HG03108 (cell line): ENCODE measurements around the gene PWWP2B.

Experiments used
- ATAC-seq: cut with Tn5 transposase; IDR thresholded peaks from one replicate; pipeline ENCODE4 v1.9.1; 2021; ENCODE audit warnings: moderate library complexity; ENCODE audit not compliant: unreplicated experiment

The PWWP2B gene

GRCh38 chr10:132363376-132363775 is 33.6 kb upstream of the PWWP2B start:
- ATAC-seq, result no peak

DNA sequence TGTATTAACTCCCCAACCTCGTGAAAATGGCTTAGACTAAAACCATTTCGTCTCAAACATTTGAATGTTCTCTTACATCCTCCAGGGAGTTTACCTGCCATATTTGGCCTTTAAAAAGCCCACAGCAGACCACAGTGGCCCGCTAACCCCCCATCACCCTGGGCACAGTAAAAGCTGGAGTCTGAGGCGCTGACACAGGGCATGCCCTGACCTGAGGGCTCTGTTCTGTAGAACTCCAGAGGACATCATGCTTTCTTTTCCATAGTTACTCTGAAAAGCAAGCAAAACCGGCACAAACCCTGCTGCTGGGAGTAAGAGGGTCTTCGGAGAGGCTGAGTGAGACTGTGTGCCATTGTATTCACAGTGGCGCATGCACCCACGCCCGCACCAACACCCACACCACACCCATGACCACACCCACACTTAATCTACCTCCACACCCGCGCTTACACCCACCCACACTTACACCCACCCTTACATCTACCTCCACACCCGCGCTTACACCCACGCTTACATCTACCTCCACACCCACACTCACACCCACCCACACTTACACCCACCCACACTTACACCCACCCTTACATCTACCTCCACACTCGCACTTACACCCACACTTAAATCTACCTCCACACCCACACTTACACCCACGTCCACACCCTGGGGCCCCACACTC is 32.9 kb upstream of the PWWP2B start:
- no peak for ATAC-seq

DNA sequence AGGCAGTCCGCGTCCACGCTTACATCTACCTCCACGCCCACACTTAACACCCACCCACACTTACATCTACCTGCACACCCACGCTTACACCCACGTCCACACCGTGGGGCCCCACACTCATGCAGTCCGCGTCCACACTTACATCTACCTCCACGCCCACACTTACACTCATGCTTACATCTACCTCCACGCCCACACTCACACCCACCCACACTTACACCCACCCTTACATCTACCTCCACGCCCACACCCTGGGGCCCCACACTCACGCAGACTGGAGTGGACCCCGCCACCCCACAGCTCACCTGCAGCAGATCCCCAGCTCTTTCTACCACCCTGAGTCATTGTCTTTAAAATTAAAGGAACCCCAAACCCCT is 32.4 kb upstream of the PWWP2B start:
- no peak for ATAC-seq

- ATAC-seq, result no peak
Observed at GRCh38 chr10:132365102-132365501, 31.9 kb upstream of the PWWP2B start.

- ATAC-seq, result no peak
Observed at GRCh38 chr10:132366006-132366405, 31.0 kb upstream of the PWWP2B start.

DNA sequence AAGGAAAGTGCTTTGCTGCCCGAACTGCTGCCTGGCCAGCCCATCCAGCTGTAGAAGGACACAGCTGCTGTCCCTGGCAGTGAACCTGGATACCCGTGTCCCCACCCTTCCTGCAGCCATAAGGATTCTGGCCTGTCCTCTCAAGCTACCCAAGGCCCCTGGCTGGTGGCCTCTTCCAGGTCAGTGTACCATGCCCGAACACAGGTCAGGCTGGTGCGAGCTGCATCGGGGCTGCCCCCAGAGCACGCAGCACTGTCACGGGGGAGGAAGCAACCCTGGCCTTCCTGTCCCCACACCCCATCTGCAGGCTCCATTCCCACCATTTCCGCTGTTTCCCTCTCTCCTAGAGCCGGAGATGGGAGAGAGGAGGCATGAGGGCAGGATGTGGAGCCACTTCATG is 30.5 kb upstream of the PWWP2B start:
- no peak for ATAC-seq

GRCh38 chr10:132368391-132368790 is 28.6 kb upstream of the PWWP2B start:
- no peak for ATAC-seq

DNA sequence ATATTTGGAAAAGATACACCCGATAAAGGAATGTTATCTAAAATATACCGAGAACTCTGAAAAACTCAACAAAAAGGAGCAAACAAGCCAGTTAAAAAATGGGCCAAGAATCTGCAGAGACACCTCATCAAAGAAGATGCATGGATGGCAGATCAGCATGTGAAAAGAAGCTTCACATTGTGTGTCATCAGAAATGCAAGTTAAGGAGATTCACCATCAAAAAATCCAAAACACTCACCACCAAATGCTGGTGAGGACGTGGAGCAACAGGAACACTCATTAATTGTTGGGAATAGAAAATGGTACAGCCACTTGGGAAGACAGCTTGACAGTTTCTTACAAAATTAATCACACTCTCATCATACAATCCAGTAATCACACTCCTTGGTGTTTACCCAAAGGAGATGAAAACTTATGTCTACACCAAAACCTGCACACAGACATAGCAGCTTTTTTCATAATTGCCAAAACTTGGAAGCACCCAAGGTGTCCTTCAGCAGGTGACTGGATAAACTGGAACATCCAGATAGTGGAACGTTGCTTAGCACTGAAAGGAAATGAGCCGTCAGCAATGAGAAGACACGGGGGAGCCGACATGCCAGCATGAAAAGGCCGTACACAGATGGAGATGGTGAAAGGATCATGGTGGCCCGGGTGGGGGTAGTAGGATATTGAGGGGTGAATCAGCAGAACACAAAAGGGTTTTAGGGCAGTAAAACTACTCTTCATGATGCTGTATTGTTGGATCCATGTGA is 27.9 kb upstream of the PWWP2B start:
- ATAC-seq, result no peak

DNA sequence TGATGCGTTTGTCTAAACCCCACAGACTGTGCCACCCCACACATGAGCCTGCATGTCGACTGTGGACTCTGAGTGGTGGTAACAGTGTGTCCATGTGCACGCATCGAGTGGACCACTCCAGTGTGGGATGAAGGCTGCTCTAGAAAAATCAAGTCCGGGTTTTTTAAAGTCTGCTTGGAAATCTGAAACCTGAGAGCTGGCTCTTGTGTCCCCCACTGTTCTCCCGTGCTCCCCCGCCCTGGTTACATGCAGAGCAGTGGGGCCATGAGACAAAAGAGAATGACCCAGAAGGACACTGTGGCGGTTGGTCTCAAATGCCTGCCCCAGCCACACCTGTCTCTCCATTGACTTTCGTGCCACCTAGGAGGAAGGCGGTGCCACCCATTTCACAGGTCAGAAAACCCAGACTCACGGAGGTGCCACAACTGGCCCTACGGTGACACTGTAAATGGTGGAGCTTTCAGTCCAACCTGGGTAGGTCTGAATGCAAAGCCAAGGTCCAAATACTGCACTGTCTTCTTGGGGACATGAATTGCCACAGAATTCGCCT is 27.3 kb upstream of the PWWP2B start:
- no peak for ATAC-seq

DNA sequence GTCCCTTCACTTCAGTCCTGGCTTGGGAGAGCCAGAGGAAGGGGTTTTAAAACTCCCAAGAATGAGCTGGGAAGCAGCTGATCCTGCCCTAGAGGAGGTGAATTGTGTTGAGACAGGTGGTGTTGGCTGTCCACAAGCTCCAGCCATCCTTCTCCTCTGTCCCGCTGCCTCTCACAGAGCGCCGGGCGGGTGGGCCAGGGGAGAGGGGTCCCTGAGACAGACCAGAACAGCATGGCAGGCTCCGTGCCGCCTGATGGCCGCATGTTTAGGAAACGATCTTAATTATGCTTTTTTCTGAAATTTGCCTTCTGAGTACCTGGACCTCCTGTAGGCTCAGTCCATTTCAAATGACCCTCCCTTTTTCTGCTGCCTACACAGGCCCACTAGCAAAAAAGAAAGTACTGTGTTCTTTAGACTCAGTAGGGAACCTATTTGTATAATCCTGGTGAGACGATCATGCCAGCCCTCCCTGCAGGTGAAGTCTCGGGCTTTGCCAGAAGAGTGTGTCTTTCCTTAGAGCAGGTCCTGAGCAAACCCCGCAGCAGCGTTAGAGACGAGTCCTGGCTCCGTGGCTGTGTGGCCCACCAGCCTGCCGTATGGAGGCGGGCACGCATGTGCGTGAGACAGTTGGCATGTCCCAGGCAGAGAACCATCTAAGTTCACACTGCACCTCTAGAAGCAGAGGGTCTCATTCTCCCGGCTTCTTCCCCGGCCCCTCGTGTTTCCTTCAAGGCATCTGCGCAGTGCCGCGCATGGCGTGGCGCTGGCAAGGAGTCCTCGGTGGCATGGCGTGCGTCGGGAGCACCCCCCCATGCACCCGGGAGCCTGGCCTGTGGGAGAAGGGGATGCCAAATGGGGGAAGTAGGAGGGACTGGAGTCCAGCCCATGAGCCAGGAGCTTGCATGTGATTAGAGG is 26.3 kb upstream of the PWWP2B start:
- ATAC-seq, result no peak

- ATAC-seq, result no peak
Observed at GRCh38 chr10:132371641-132372081, 25.3 kb upstream of the PWWP2B start.

DNA sequence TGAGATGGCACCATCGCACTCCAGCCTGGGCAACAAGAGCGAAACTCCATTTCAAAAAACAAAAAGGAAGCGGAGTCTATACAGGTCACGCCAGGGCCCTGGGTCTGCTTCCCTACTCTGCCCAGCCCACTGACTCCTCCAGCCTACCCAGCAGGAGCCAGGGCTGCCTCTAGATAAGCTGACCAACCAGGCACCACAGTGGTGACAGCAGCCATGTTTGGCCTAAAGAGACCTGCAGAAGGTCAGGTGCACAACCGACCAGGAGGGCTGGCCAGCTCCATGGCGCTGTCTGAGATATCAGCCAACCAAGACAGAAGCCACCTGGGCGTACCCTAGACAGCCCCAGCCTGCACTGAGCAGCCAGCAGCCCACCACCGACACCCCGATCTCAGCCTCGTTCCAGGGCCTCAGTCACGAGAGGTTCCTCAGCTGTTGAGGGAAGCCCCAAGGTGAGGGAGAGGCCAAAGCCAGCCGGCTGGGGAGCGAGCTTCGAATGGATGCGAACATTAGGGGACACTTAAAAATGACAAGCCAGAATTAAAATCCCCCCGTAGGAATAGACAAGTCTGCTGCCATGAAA is 24.4 kb upstream of the PWWP2B start:
- ATAC-seq, result no peak

DNA sequence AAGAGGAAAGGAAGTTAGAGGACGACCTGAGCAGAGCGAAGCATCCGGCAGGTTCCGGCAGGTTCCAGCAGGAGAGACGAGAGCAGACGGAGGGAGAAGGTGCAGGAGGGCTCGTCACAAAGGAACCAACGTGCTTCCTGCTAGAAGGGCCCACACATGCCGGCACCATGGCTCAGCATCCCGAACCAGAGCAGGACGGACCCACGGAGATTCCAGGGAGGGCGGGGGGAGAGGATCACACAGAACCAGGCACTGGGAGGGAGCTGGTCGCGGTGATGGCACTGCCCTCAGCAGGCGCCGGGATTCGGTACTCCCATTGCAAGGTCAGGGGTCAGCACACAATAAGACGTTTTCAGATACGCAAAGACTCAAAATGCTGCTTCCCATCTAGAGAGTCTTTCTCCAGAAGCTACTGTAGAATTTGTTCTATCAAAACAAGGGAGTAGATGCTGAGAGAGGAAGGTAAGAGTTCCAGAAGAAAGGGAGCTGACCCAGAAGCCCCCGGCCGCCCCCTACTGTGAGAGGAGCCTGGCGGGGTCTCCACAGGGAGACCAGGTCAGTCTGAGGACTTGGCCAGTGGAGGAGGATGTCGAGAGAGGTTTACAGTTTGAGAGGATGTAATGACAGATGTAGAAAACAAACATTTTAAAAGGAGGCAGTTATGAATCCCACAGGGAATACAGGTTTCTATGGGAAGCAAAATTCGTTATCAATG is 23.6 kb upstream of the PWWP2B start:
- ATAC-seq, result no peak

- no peak for ATAC-seq
Observed at GRCh38 chr10:132374176-132374575, 22.8 kb upstream of the PWWP2B start.

DNA sequence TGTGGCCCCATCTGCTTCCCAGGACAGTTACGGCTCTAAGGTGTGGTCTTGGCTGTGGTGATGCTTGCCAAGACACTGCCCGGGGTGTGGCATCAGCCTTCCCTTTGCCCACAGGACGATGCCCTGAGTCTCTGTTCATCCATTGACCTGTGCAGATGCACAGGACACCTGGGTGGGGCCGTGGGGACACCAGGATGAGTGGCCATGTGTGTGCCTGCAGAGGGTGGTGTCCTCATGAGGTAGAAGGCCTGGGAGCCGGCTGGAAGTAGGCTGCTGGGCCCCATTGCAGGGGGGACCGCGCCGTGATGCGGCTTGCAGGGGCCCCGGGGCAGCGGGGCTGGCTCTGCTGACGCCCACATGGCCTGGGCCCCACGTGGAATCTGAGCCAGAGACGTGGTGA is 22.4 kb upstream of the PWWP2B start:
- ATAC-seq, result no peak

GRCh38 chr10:132375116-132375794 is 21.7 kb upstream of the PWWP2B start:
- ATAC-seq, result no peak

DNA sequence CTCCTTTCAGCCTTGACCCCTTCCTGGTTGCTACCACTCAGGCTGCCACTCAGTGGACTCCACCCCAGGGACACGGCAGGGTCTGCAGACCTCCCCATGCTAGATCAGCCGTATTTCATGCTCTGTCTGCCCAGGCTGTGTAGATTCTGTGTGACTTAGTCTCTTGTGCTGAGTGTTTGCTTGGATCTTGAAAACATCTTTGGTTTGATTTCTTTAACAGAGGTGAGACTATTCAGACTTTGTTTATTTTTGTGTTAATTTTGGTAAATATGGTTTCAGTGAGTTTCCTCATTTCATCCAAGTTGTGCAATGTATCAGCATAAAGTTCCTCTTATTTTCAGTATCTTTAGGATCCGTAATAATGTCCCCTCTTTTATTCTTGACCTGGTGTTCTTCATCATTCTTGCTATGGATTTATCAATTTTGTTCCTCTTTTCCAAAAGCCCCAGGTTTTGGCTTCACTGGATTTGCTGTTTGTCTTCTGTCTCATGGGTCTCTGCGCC is 21.2 kb upstream of the PWWP2B start:
- no peak for ATAC-seq

- ATAC-seq, result no peak
Observed at GRCh38 chr10:132376394-132376851, 20.6 kb upstream of the PWWP2B start.

GRCh38 chr10:132377326-132377725 is 19.7 kb upstream of the PWWP2B start:
- ATAC-seq, result no peak
